Calu3 (cell line): ENCODE data around the gene NGFR. TPM values are rescaled to one million over a fixed set of nuclear protein-coding genes. Genes with fewer than 3 reads are reported as not detected.

Source experiments
- BruUV-seq: library from RNA; stranded (reverse); fragments of 400-500 nt; replicated peaks from 2 replicates; lab custom pipeline; 2021; lab: Mats Ljungman, UMichigan
- CTCF ChIA-PET: fragments of 300-600 bp; sonication (Branson Sonifier 250); formaldehyde crosslinking; loops from one replicate; lab custom pipeline; 2022; ENCODE audit warnings: antibody characterized with exemption; lab: Charles Lee
- DNase-seq: peaks from one replicate; pipeline ENCODE4 v3.0.0; 2022
- H3K27ac Mint-ChIP-seq: one replicate; pipeline ENCODE4 v1.8.0; 2022; ENCODE audit warnings: mixed read lengths; ENCODE audit not compliant: unreplicated experiment
- H3K27me3 Mint-ChIP-seq: one replicate; pipeline ENCODE4 v1.8.0; 2022; ENCODE audit warnings: mixed read lengths; ENCODE audit not compliant: unreplicated experiment
- H3K36me3 Mint-ChIP-seq: one replicate; pipeline ENCODE4 v1.8.0; 2022; ENCODE audit warnings: mild to moderate bottlenecking, moderate library complexity, mixed read lengths; ENCODE audit not compliant: insufficient read depth, unreplicated experiment
- H3K4me1 Mint-ChIP-seq: one replicate; pipeline ENCODE4 v1.8.0; 2022; ENCODE audit warnings: mild to moderate bottlenecking, low read depth, mixed read lengths; ENCODE audit not compliant: unreplicated experiment
- H3K4me3 Mint-ChIP-seq: one replicate; pipeline ENCODE4 v1.8.0; 2022; ENCODE audit warnings: mild to moderate bottlenecking, low read depth, moderate library complexity, mixed read lengths; ENCODE audit not compliant: unreplicated experiment
- H3K9me3 Mint-ChIP-seq: one replicate; pipeline ENCODE4 v1.8.0; 2022; ENCODE audit warnings: low read depth, mixed read lengths; ENCODE audit not compliant: unreplicated experiment
- CTCF ChIP-seq: fragments of 200-600 bp; IDR thresholded peaks from one replicate; pipeline ENCODE4 v1.8.0; 2022; ENCODE audit warnings: antibody characterized with exemption; ENCODE audit not compliant: unreplicated experiment
- intact Hi-C: fragments of 100-400 bp; cut with micrococcal nuclease; formaldehyde crosslinking; loops from one replicate; pipeline ENCODE4 v1.10.0; 2022; ENCODE audit not compliant: unreplicated experiment
- total RNA-seq: library from RNA; stranded (reverse); gene quantifications from 2 replicates; pipeline ENCODE4 v1.2.3, GENCODE V29; 2022

The NGFR gene
- total RNA-seq, 1 experiment from 2014 or later: 0.66 TPM

GRCh38 chr17:49495842-49496182, 719 bp downstream of the NGFR start:
- peak overlapping the region; percentile 69 for H3K4me3 Mint-ChIP-seq
- intact Hi-C loops: loop anchor here (2.0 kb wide), 1 partner anchor 61 kb away; no protein-coding TSS in a partner anchor
- H3K27ac Mint-ChIP-seq: no peak overlapping the region
- no TSS peak for BruUV-seq
- peaks cover 100% of the 10 kb centered on the region for H3K27me3 Mint-ChIP-seq
- peaks cover 10% of the 10 kb centered on the region for H3K4me1 Mint-ChIP-seq
- DNase-seq: no peak
- H3K9me3 Mint-ChIP-seq: no peaks in the 10 kb centered on the region
- H3K36me3 Mint-ChIP-seq: peaks cover 11% of the 10 kb centered on the region
- TF ChIP-seq CTCF: no peak
- CTCF ChIA-PET: interaction anchor here (1.0 kb wide), 1 partner anchor 12 kb away, joined by 3 read pairs; no protein-coding TSS in a partner anchor

- H3K27me3 Mint-ChIP-seq: peaks cover 99% of the 10 kb centered on the region
Observed at GRCh38 chr17:49496183-49496866, 1.2 kb downstream of the NGFR start.

GRCh38 chr17:49496867-49497147, 1.7 kb downstream of the NGFR start:
- DNase-seq: no peak
- intact Hi-C loops: loop anchor here (2.0 kb wide), 1 partner anchor 60 kb away; no protein-coding TSS in a partner anchor
- CTCF ChIA-PET: interaction anchor here (1.4 kb wide), 1 partner anchor 61 kb away, joined by 6 read pairs; no protein-coding TSS in a partner anchor
- TF ChIP-seq CTCF: no peak
- Mint-ChIP-seq H3K36me3 (peaks cover 11% of the 10 kb centered on the region), H3K4me3 (peak overlapping the region; percentile 69), H3K27me3 (peaks cover 99% of the 10 kb centered on the region), H3K27ac (no peak overlapping the region), H3K9me3 (no peaks in the 10 kb centered on the region), H3K4me1 (peaks cover 10% of the 10 kb centered on the region)
- BruUV-seq: no TSS peak

More at GRCh38 chr17:49496183-49496866, 1.2 kb downstream of the NGFR start:
- BruUV-seq: no TSS peak
- intact Hi-C loops: loop anchor here (2.0 kb wide), 1 partner anchor 60 kb away; no protein-coding TSS in a partner anchor
- TF ChIP-seq CTCF: peak; percentile 80
- Mint-ChIP-seq H3K36me3 (peaks cover 11% of the 10 kb centered on the region), H3K4me1 (peaks cover 10% of the 10 kb centered on the region), H3K9me3 (no peaks in the 10 kb centered on the region), H3K4me3 (peak overlapping the region; percentile 69), H3K27ac (no peak overlapping the region)
- DNase-seq: peak; percentile 88
- CTCF ChIA-PET: interaction anchor here (1.0 kb wide), 1 partner anchor 11 kb away, joined by 3 read pairs; no protein-coding TSS in a partner anchor

GRCh38 chr17:49497148-49498028, 2.3 kb downstream of the NGFR start:
- Mint-ChIP-seq H3K9me3 (no peaks in the 10 kb centered on the region), H3K36me3 (peaks cover 11% of the 10 kb centered on the region), H3K4me3 (peak overlapping the region; percentile 69), H3K4me1 (peaks cover 10% of the 10 kb centered on the region), H3K27ac (no peak overlapping the region), H3K27me3 (peaks cover 99% of the 10 kb centered on the region)
- no TSS peak for BruUV-seq
- intact Hi-C loops: loop anchor here (2.0 kb wide), 1 partner anchor 59 kb away; no protein-coding TSS in a partner anchor
- no peak for TF ChIP-seq CTCF
- CTCF ChIA-PET: interaction anchor here (1.4 kb wide), 1 partner anchor 60 kb away, joined by 6 read pairs; no protein-coding TSS in a partner anchor
- peak; percentile 34 for DNase-seq
